ENCODE measurements around the gene TRIM60. TPM values are rescaled to one million over a fixed set of nuclear protein-coding genes. Genes with fewer than 3 reads are reported as not detected.
"Not testable (repeated sequence)": the region's sequence is repeated elsewhere in the genome, so short reads cannot be mapped to it uniquely, and the experiment has no call there.

TRIM60 gene
- not detected for total RNA-seq
- long read RNA-seq, donor 1, result 0 reads
- long read RNA-seq, donor 2, result 0 reads

- Histone ChIP-seq H3K36me3 (ENCODE audit: low read depth) (no peaks in the 10 kb centered on the region), H3K4me3 (no peak within 1 kb of the TSS), H3K4me1 (ENCODE audit: low read depth) (no peaks in the 10 kb centered on the region), H3K9me3 (no peaks in the 10 kb centered on the region)
- TF ChIP-seq, protein P1, sequence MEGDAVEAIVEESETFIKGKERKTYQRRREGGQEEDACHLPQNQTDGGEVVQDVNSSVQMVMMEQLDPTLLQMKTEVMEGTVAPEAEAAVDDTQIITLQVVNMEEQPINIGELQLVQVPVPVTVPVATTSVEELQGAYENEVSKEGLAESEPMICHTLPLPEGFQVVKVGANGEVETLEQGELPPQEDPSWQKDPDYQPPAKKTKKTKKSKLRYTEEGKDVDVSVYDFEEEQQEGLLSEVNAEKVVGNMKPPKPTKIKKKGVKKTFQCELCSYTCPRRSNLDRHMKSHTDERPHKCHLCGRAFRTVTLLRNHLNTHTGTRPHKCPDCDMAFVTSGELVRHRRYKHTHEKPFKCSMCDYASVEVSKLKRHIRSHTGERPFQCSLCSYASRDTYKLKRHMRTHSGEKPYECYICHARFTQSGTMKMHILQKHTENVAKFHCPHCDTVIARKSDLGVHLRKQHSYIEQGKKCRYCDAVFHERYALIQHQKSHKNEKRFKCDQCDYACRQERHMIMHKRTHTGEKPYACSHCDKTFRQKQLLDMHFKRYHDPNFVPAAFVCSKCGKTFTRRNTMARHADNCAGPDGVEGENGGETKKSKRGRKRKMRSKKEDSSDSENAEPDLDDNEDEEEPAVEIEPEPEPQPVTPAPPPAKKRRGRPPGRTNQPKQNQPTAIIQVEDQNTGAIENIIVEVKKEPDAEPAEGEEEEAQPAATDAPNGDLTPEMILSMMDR (IDR thresholded peaks at IDR 0.05), result no peak
- ATAC-seq (no peak), DNase-seq (no peak)
- intact Hi-C loops (cut with DNase I, micrococcal nuclease), result no loop called here
Measured at GRCh38 chr4:165031436-165032211, at the start of gene TRIM60. TRIM60 (plus strand) TSS chr4:165031999; CDS start chr4:165040073, 8,074 bp downstream.

DNA sequence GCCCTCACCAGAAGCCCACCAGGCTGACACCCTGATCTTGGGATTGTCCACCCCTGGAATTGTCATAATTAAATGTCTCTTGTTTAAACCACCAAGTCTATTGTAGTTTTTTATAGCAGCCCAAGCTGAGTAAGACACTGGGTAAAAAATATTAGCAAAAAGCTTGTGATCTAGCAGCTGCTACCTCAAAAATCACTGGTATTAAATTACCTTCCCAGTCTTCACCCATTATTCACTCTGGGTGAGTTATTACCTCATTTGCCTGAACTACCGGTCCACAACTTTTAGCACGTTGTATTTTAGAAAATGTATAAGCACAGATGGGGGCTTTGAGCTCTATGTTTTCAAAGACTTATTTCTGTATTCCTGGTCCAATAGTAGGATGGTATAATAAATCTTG, 42.3 kb upstream of the TRIM60 start:
- no peaks in the 10 kb centered on the region for H3K4me1 ChIP-seq (ENCODE audit: low read depth)
- H3K9me3 ChIP-seq, result no peaks in the 10 kb centered on the region
- ATAC-seq (no peak), DNase-seq (no peak)
- H3K4me3 ChIP-seq, result no peak overlapping the region
- intact Hi-C loops (cut with DNase I, micrococcal nuclease), result no loop called here
- H3K36me3 ChIP-seq (ENCODE audit: low read depth), result no peaks in the 10 kb centered on the region
- TF ChIP-seq, protein P1 (IDR thresholded peaks at IDR 0.05), result no peak

DNA sequence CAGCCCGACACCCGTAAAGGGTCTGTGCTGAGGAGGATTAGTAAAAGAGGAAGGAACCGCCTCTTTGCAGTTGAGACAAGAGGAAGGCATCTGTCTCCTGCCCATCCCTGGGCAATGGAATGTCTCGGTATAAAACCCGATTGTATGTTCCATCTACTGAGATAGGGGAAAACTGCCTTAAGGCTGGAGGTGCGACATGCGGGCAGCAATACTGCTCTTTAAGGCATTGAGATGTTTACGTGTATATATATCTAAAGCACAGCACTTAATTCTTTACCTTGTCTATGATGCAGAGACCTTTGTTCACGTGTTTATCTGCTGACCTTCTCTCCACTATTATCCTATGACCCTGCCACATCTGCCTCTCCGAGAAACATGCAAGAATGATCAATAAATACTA, 41.0 kb upstream of the TRIM60 start:
- H3K4me3 ChIP-seq; DNase-seq; ATAC-seq; H3K4me1 ChIP-seq (ENCODE audit: low read depth); H3K36me3 ChIP-seq (ENCODE audit: low read depth); intact Hi-C loops (cut with DNase I, micrococcal nuclease); H3K9me3 ChIP-seq: not testable (repeated sequence)

- H3K4me3 ChIP-seq; intact Hi-C loops (cut with DNase I, micrococcal nuclease); ATAC-seq; H3K4me1 ChIP-seq (ENCODE audit: low read depth); H3K9me3 ChIP-seq; DNase-seq; H3K36me3 ChIP-seq (ENCODE audit: low read depth): not testable (repeated sequence)
Measured at GRCh38 chr4:164996123-164996522, 35.7 kb upstream of the TRIM60 start.

- TF ChIP-seq, protein P1 (IDR thresholded peaks at IDR 0.05), result no peak
- Histone ChIP-seq H3K4me1 (ENCODE audit: low read depth) (no peaks in the 10 kb centered on the region), H3K4me3 (no peak overlapping the region), H3K36me3 (ENCODE audit: low read depth) (no peaks in the 10 kb centered on the region), H3K9me3 (no peaks in the 10 kb centered on the region)
- peak; percentile 49 for ATAC-seq
- intact Hi-C loops (cut with DNase I, micrococcal nuclease), result no loop called here
- DNase-seq, result peak in 1 of 3 donors; percentile 41
Measured at GRCh38 chr4:164997324-164997723, 34.5 kb upstream of the TRIM60 start.

DNA sequence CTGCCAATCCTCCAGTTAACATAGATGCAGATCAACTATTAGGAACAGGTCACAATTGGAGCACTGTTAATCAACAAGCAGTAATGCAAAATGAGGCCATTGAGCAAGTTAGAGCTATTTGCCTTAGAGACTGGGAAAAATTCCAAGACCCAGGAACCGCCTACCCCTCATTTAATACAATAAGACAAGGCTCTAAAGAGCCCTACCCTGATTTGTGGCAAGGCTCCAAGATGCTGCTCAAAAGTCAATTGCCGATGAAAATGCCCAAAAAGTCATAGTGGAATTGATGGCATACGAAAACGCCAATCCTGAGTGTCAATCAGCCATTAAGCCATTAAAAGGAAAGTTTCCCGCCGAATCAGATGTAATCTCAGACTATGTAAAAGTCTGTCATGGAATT, 33.9 kb upstream of the TRIM60 start:
- Histone ChIP-seq H3K36me3 (ENCODE audit: low read depth) (no peaks in the 10 kb centered on the region), H3K4me1 (ENCODE audit: low read depth) (no peaks in the 10 kb centered on the region), H3K9me3 (no peaks in the 10 kb centered on the region), H3K4me3 (no peak overlapping the region)
- intact Hi-C loops (cut with DNase I, micrococcal nuclease), result no loop called here
- ATAC-seq (no peak), DNase-seq (peak in 1 of 3 donors; percentile 15)
- TF ChIP-seq, protein P1 (IDR thresholded peaks at IDR 0.05), result no peak

- intact Hi-C loops (cut with DNase I, micrococcal nuclease); H3K36me3 ChIP-seq (ENCODE audit: low read depth); H3K4me3 ChIP-seq; ATAC-seq; H3K4me1 ChIP-seq (ENCODE audit: low read depth); H3K9me3 ChIP-seq; DNase-seq: not testable (repeated sequence)
Measured at GRCh38 chr4:164998526-164999080, 33.2 kb upstream of the TRIM60 start.

GRCh38 chr4:165001957-165002356, 29.8 kb upstream of the TRIM60 start:
- intact Hi-C loops (cut with DNase I, micrococcal nuclease); ATAC-seq; H3K36me3 ChIP-seq (ENCODE audit: low read depth); H3K9me3 ChIP-seq; H3K4me1 ChIP-seq (ENCODE audit: low read depth); H3K4me3 ChIP-seq; DNase-seq: not testable (repeated sequence)
